HG02852 (cell line): ENCODE measurements around the gene STARD13.

Experiments used
- ATAC-seq: cut with Tn5 transposase; IDR thresholded peaks from one replicate; pipeline ENCODE4 v1.9.1; 2021; ENCODE audit warnings: mild to moderate bottlenecking, moderate library complexity; ENCODE audit not compliant: unreplicated experiment

Gene STARD13

DNA sequence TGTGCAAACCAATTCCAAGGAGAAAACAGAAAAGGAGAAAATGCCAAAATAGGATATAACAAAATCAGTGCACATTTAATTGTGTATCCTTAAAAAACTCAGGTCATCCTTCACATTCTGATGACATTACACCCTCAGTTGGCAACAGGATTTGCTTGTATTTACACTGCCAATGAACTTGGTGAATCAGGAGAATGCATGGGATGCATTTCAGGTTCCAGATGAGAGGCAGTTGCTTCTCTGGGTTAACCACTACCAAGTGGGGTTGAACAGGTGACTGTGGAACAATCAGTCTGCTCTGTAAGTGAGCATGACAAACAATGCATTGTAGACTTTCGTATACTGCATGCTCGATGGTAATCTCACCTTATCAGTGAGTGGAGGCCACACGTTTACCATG lies 79.1 kb downstream of the STARD13 start:
- no peak for ATAC-seq

DNA sequence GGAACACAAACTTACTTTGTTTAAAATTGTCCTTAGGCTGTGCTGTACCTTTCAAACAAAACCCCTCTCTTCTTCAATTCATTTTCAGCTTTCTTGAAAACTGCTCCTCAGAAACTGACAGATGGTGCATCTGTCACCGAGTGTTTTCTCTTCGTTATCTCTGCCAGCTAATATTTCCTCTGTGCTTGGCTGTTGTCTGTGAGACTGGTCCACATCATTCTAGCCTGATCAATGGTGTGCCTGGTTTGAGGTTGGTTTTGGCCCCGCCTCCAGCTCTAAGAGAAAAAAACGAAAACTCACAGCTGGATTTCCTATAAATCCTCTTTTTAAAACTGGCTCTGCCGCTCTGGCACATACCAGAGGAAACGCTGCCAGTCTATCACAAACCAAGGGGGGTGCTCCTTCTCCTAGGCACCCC lies 79.7 kb downstream of the STARD13 start:
- ATAC-seq, result no peak

DNA sequence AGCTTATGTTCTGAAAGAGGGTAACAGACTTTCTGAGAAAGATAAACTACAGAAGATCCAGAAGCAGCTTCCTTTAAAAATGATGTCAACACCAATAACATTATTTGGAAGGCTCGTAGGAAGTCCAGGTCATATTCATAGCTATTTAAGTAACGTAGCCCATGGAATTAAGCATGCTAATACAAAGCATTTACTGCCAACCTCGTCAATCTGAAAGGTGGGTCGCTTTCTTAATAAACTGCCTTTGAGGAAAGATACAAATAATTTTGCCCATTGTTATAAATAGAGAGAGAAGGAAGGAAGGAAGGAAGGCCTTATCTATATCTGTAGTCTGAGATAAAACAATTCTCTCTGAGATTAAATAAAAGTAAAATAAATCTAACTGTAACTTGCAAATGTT lies 80.3 kb downstream of the STARD13 start:
- ATAC-seq, result no peak

DNA sequence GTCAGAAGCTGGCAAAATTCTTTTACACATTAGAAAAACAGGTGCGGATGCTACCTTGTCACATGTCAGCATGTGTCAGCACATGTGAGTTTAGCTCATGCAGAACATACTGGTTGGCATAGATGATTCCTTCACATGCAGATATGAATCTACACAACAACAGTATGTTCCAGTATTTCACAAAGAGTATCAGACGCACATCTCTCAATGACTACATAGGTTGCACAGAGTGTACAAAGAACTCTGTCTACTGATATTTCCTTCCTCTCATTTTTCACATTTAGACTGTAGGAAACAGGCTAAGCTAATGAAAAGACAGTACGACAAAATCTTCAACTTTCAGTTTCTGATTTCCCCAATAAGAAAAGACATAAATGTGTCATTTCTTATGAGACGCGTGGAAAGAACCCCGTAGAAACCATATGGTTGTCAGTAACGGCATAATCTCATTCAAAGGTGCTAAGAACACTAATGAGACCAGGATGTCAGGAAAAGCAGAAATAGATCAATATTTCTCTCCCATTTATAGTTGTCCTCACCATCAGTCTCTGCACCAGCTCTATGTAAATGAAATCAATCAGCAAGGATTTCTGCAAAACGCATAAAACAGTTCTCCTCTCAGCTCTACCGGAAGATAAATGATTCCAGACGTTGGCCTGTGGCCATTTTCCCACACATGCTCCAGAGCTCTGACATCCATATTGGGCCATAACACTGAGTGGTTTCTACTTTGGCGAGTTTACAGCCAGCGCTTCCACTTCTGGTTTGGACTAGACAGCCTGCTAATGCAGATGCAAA lies 81.2 kb downstream of the STARD13 start:
- ATAC-seq, result no peak

- no peak for ATAC-seq
Measured at GRCh38 chr13:33202644-33203169, 82.8 kb downstream of the STARD13 start.

- no peak for ATAC-seq
Measured at GRCh38 chr13:33201659-33202058, 83.9 kb downstream of the STARD13 start.

DNA sequence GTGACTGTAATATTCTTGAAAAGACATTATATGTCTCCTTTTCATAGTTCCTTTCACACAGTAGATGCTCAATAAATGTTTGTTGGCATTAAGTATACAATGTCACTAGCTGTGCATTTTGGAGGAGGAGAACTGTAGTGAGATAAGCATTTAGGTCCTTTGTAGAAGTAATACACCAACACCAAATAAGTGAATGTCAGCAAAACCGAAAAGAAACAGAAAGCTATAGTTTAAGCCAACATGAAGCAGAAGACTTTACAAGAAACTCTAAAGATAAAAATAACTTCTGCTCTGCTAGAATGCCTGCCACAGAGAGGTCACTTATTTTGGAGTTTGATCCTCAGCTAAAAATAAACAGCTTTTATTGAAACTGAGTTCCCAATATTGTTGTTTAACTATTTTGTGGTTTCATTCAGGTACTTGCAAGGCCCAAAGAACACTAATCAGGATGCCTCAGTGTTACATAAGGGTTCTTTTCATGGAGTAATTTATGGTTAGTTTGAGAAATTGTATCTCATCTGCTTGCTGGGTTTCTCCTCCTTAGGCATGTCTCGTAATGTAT lies 86.2 kb downstream of the STARD13 start:
- ATAC-seq, result no peak

DNA sequence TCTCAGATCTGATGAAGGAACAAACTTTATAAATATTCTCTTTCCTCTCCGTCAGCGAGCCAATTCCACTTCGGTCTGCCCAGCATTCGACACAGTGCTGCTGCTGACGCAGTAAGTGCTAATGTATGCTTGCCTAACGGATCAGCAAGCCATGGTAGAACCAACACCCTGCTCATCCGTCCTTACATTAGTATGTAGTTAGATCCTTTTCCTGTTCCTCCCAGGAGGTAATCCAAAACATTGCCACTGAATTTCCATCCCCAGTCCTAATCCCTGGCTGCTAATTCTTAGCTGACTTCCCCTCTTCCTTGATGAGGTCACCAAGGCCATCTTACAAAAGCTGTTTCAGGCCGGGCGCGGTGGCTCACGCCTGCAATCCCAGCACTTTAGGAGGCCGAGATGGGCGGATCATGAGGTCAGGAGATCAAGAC lies 88.0 kb downstream of the STARD13 start:
- ATAC-seq, result no peak

- ATAC-seq, result no peak
Measured at GRCh38 chr13:33196767-33197166, 88.8 kb downstream of the STARD13 start.

DNA sequence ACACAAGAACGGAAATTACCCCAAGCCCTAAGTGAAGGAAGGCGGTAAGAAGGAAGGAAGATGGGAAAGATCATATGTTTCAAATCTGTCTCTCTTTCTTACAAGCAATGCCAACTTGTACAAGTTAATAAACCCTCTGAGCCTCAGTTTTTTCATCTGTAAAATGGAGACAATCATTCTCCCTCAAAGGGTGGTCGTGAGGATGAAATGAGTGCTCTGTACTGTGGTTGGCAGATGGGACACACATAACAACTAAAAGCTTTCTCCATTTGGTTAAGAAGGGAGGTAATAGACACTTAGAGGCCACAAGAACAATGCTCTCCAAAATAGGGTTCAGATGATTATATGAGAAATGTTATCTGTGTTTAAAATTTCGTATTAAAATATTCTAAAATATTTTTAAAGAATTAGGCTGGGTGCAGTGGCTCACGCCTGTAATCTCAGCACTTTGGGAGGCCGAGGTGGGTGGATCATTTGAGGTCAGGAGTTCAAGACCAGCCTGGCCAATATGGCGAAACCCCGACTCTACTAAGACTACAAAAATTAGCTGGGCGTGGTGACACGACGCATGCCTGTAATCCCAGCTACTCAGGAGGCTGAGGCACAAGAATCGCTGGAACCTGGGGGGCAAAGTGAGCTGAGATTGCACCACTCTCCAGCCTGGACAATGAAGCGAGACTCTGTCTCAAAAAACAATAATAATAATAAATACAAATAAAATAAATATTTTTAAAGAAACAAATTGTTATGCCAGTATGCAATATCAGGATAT lies 89.7 kb downstream of the STARD13 start:
- ATAC-seq, result no peak

DNA sequence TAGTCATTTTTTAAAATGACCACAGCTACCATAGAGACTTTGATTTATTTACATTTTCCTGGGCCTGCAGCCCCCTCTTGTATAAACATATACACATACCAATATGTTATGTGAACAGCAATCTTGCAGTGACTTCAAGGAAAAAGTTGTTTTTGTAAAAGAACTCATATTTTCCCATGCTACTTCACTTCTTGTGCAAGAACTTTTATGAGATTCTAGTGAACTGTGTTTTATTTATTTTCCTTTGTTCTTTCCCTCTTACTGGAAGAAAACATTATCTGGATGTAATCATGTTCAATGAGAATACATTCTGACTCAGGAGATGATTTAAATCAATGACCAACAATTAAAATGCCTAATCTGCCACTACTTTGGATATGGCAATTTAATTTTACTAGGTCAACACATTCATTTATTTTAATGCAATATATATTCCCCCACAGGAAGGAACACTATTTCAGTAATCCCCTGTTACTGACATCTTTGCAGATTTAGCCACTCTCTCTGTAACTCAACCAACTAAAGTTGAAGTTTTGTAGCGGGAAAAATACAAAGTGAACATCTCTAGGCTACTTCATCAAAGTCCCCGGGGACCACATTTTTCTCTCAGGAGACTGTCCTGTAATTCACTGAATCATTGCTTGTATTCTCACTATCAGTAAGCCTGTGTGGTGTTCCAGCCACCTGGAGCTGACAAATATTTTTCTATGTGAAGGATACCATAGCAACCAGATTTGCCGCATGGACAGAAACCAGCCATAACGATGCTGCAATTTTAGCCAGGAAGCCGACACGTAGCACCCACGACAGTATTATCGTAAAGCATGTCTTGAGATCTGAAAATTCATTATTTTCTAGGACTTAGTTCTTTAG lies 90.5 kb downstream of the STARD13 start:
- ATAC-seq, result peak; percentile 92

DNA sequence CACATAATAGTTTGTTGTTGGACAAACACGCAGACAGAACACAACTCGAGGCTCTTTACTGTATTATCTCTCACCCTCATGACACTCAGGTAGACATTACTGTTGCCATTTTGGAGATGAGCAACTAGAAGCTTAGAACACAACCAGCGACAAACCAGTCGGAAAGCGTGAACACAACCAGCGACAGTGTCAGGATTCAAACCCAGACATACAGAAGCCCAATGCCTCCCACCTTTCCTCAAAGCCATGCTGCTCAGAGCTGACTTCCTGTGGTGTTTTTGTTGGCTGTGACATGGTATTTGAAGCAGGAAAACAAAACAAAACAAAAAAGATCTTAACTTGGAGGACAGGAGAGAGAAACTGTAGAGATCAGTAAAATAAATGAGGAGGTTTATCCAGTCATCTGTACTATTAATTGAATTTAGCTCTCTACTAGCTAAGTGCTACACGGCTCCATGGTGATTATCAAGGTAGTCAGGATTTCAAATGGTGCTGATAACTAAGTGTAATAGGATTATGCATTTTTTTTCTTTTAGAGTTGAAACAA lies 92.1 kb downstream of the STARD13 start:
- ATAC-seq, result no peak

DNA sequence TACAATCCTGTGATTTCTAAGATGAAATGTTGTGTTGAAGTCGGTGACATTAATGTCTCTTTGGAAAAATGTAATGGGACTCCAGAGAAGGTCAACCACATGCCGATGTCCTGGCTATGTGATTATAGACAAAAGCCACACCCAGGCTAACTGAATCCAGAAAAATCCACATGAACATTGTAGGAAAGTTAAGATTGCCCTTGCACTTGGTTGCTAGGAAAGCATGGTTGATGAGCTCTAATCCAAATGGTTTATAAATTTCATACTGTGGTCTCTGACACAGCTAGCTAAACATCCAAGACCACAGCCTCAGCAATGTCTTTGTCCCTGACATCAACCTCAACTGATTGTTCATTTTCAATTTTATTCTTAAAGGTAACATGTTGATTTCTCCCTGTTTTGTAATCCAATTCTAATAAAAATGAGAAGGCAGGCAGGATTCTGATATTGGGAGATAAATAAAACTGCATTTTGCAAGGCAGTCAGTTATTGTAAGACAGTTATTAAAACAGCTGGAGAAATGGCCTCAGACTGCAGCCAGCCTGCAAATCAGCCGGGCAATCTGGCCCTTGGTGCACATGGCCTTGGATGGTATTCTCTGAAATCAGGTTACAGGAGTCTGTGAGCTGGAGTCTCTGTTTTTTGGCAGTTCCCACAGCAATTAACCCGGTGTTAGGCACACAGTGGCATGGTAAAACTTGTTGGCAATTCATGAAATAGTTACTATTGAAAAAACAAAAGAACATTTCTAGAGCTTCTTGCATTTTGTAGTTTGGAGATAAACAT lies 93.9 kb downstream of the STARD13 start:
- ATAC-seq, result no peak

GRCh38 chr13:33189470-33189869 lies 96.1 kb downstream of the STARD13 start:
- ATAC-seq, result no peak

DNA sequence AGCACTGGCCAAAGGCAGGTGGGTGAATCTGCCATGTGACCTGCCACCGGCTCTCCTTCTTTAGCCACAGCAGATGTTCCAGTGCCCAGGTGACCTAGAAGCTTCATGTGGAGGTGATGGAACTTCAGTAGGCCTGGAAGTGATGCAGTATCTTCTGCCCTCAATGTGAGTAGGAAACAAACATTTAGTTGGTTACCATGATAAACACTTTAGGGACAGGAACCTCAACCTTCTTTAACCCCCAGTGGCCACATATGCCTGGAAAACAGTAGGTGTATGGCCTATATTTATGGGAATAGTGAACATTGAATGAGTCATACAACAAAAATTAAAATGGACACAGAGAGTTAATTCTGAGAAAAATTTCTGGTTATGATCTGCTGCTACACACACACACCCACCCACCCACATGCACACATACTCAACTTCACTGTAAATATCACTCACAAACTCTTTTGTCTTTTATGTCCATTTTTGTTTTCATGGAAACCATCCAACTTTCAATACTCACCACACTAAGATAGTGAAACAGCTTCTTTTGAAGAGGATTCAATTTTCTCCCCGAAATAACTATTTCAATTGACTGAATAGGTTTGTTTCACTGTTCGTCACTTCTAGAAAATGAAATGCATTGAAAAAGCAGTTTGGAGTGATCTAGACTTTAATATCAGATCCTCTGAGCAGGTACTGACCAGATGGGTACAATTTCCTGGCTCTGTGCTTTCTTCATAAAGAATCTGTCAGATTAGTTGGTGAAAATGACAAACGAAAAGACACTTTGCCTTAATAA lies 97.3 kb downstream of the STARD13 start:
- ATAC-seq, result peak; percentile 66

- no peak for ATAC-seq
Measured at GRCh38 chr13:33186861-33187291, 98.7 kb downstream of the STARD13 start.

DNA sequence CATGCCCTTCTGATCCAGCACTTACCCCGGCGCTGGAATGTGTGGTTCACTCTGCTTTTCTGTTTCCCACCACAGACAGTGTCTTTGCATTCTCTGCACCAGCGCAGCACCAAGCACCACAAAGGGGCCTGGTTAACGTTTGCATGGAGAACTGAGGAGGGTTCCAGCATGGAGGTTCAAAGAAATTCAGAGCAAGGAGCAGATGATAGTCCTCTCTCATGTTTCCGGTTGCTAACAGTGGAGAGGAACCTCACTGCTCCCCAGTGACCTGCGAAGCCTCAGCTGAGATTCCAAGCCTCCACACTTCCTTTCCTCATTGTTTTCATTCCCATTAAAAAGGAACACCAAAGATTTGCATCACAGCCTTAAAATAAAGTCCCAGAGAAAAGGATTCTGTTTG lies 99.7 kb downstream of the STARD13 start:
- no peak for ATAC-seq

GRCh38 chr13:33184530-33184929 lies 101.0 kb downstream of the STARD13 start:
- ATAC-seq, result no peak

- ATAC-seq, result no peak
Measured at GRCh38 chr13:33184112-33184490, 101.5 kb downstream of the STARD13 start.
